Dedifferentiated amniotic fluid mesenchymal stem cell (primary cell): ENCODE results near the gene PNCK.
"Not testable (repeated sequence)": the region's sequence is repeated elsewhere in the genome, so short reads cannot be mapped to it uniquely, and the experiment has no call there.

Experiments
- DNase-seq: peaks from one replicate; pipeline ENCODE4 v3.0.0-alpha.2; 2016; ENCODE audit errors: extremely low spot score

Gene PNCK

DNA sequence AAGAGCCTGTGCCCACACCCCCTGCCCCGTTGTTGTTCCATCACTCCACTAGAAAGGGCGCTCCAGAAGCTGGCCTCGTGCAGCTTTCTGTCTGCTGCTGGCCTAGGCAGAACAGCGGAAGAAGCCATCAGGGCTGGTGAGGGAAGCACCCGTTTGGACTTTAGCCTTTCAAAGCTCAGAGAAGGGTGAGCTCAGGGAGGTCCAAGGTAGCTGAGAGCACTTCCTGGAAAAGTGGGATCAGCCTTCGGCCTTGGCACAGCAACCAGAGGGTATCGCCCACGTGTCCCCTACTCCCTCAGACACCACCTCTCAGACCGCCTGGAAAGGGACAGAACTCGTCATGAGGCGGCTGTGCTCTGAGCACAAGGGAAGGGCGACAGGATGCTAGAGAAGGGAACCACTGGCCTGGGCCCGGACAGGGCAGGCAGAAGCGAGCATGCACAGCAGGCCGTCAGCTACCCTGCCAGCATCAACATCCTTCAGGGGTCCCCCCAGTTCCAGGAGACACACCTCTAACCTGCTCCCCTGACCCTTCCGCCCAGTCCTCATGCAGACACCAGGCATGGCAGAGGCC lies 25.7 kb upstream of the PNCK start:
- not testable (repeated sequence) for DNase-seq

DNA sequence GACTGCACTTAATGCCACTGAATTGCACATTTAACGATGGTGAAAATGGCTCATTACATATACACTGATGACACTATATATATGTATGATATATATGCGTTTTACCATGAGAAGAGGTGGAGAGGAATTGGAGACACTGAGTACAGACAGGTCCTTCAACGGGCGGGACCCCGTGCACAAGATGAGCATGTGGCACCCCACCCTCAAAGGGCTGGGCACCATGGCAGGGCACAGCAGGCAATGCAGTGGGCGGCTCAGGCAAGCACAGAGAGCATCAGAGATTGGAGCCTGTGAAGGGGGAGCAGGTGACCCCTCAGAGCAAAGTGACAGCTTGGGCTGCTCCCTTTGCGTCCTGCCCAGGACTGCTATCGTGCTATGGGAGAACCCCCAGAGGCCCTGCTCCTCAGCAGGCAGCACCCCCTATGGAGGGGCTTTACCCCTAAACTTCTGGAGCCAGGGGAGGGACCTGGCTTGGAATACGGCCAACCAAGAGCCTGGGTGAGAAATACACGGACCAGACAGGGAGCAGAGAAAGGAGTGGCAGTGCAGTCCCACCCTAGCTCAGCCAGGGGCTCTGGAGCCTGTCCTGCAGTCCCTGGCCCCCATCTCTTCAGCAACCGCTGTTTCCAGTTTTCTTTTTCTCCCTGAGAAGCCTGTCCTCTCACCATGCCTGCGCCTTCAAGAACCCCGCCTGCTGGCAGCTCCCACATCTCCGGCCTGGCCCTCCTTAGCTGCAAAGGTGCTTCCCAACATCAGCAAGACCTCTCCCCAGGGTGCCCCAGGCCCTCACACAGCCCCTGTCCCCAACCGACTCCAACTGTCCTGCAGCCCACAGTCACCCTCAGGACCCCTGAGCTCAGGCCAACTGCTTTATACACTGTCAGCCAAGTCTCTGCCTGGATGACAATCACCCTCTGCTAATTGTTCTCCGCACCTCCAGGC lies 24.6 kb upstream of the PNCK start:
- DNase-seq: no peak

DNA sequence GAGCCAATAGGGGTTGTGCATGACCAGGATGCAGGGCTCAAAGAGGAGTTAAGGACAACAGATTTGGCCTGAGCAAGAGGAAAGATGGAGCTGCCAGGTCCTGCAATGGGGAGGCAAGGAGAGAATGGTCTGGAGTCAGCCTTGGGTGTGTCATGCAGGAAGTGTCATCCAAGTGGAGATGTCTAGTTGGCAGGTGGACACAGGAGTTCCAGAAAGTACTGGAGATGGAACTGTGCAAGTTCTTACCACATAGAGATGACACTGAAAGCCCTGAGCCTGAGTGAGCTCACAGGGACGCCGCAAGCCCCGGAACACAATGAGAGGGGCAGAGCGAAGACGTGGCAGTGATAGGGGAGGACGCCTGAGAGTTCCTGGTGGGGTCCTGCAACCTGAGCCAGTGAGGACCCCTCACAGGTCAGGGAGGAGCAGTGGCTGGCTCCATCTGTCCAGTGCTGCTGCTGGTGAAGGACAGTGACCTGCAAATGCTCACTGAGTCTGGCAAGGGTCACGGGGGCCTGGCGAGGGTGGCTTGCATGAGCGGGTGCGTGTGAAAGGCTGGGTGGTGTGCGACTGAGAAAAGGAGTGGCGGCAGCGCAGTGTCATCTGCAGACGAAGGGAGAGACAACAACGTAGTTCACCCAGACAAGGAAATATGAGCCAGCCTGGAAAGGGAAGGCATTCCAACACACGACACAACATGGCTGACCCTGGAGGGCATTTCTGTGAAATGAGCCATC lies 23.5 kb upstream of the PNCK start:
- not testable (repeated sequence) for DNase-seq

DNA sequence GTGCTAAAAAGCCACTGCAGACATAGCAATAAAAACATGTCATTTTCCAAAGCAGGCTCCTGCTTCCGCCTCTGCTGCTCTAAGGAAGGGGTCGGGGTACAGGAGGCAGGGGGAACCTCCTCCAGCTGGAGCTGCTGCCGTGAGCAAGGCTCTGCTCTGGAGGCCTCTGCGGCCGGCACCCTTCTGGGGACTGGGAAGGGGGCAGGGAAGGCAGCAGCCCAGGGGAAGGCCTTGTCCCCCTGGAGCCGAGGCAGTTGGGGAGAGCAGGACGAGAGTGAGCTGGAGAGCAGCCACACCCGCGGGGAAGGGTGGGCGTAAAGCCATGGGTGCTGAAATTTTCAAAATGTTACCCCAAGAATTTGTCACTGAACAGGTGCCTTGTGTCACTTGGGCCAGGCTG lies 22.9 kb upstream of the PNCK start:
- DNase-seq: not testable (repeated sequence)

DNA sequence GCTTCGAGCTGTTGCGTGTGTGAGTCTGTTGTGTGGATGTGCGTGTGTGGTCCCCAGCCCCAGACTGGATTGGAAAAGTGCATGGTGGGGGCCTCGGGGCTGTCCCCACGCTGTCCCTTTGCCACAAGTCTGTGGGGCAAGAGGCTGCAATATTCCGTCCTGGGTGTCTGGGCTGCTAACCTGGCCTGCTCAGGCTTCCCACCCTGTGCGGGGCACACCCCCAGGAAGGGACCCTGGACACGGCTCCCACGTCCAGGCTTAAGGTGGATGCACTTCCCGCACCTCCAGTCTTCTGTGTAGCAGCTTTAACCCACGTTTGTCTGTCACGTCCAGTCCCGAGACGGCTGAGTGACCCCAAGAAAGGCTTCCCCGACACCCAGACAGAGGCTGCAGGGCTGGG lies 22.5 kb upstream of the PNCK start:
- no peak for DNase-seq

DNA sequence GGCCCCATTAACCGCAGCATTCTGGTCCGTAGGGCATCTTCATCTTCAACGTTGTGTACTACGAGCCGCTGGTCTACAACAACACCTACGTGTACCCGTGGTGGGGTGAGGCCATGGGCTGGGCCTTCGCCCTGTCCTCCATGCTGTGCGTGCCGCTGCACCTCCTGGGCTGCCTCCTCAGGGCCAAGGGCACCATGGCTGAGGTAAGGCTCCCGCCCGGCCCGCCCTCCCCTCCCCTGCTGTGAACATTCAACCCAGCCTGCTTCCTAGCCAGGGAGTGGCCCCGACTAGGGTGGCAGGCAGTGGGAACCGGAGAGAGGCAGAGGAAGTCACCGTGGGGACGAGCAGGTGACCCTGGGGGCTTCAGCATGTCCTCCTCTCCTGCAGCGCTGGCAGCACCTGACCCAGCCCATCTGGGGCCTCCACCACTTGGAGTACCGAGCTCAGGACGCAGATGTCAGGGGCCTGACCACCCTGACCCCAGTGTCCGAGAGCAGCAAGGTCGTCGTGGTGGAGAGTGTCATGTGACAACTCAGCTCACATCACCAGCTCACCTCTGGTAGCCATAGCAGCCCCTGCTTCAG lies 21.2 kb upstream of the PNCK start:
- DNase-seq: no peak

DNA sequence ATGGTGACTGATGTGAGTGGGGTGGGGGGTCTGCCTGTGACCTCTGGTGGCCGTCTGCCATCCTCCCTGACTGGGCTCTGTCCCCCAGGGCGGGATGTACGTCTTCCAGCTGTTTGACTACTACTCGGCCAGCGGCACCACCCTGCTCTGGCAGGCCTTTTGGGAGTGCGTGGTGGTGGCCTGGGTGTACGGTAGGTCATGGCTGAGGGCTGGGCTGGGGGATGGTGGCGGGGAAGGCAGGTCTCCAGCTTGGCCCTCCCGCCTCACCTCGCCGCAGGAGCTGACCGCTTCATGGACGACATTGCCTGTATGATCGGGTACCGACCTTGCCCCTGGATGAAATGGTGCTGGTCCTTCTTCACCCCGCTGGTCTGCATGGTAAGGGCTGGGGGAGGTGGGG lies 20.6 kb upstream of the PNCK start:
- not testable (repeated sequence) for DNase-seq

DNA sequence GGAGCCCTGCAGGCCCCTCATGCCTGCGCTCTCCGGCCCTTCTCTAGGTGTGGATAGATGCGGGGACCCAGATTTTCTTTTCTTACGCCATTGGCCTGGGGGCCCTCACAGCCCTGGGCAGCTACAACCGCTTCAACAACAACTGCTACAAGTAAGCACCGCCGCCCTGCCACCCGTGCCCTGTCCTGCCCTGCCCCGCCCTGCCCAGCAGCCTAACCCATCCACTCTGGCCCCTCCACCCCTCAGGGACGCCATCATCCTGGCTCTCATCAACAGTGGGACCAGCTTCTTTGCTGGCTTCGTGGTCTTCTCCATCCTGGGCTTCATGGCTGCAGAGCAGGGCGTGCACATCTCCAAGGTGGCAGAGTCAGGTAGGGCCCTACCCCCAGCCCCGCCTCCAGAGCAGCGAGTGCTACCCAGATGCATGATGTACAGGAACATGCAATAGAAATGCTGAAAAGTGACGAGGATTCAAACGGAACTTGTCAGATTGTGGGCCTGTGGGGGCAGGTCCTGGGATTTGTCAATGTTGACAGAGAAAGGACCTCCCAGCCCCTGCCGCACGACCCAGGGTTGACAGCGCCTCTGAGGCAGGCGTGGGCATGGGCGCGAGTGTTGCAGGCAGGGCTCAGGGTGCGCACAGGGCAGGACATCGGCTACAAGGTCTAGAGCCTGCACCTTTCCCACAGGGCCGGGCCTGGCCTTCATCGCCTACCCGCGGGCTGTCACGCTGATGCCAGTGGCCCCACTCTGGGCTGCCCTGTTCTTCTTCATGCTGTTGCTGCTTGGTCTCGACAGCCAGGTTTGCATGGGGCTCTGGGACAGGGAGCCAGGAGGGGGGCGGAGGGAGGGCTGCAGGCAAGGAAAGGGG lies 19.8 kb upstream of the PNCK start:
- DNase-seq: no peak

DNA sequence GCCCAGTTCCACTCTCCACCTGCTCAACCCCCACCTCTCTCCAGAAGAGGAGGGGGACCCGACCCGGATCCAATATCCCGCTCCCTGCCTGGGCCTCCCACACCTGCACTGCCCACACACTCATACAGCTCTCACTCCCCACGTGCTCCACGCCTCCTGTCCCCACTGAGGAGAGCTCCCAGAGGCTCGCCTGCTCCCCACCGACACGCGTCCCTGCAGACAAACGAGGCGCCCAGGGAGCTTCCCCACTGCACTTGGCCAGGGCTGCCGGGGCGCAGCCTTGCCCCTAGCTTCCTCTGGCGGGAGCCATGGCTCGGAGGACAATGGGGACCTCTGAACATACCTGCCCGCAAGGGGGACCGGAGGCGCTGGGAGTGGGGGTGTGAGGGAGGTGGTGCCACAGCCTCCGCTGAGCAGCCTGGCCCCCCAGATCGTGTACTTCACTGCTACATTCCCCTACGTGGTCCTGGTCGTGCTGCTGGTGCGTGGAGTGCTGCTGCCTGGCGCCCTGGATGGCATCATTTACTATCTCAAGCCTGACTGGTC lies 19.1 kb upstream of the PNCK start:
- no peak for DNase-seq

DNA sequence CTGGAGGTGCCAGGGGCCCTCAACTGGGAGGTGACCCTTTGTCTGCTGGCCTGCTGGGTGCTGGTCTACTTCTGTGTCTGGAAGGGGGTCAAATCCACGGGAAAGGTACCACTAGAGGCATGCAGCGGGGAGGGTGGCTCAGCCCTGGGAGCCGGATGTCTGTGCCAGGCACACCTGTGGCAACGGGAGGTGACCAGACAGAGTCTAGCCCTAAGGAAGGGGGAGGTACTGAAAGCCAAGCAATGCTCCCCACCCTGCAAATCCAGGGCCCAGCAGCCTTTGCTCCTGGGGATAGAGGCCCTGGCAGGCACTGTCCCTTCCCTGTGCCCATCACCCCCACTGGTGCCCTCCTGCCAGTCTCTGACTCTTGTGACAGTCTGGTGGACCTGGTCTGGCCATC lies 18.4 kb upstream of the PNCK start:
- DNase-seq: no peak

DNA sequence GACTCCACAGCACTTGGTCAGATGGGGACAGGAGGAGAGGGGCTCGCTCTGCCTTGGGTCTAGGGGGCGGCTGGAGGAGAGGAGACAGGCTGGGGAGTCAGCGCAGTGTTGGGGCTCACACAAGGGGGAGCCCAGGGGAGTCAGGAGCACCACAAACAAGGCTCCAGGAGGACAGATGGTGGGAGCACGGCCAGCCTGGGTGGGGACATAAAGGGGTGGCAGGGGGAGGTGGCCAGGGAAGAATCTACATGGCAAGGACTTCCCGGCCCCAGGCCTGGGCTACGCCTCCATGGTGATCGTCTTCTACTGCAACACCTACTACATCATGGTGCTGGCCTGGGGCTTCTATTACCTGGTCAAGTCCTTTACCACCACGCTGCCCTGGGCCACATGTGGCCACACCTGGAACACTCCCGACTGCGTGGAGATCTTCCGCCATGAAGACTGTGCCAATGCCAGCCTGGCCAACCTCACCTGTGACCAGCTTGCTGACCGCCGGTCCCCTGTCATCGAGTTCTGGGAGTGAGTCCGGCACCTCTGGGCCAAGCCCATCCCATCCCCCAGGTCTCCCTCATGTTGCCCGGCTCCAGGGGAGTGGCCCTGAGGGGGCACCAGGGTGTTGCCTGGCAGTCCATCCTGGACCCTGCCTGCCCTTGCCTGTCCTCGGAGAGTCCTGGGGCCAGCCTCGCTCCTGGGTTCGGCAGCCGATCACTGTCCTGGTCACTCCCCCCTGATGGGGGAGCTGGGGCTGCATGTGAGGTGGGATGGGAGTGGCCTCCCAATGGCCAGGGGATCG lies 17.6 kb upstream of the PNCK start:
- not testable (repeated sequence) for DNase-seq

DNA sequence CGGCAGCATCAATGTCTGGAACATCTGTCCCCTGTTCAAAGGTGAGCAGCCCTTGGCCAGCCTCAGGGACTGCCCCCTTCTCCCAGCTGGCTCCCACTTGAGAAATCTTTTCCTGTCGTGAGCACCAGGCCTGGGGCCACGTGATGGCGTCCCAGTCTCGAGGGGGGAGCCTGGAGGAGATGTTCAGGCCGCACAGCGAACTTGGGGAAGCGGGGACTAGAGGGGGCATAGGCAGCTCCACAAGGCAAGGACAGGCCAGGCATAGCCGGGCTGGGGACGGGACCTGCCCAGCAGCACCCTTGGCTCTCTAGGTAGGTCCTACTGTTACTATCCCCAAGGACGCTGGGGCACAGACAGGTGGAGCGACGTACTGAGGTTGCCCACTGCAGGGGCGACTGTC lies 16.9 kb upstream of the PNCK start:
- no peak for DNase-seq

DNA sequence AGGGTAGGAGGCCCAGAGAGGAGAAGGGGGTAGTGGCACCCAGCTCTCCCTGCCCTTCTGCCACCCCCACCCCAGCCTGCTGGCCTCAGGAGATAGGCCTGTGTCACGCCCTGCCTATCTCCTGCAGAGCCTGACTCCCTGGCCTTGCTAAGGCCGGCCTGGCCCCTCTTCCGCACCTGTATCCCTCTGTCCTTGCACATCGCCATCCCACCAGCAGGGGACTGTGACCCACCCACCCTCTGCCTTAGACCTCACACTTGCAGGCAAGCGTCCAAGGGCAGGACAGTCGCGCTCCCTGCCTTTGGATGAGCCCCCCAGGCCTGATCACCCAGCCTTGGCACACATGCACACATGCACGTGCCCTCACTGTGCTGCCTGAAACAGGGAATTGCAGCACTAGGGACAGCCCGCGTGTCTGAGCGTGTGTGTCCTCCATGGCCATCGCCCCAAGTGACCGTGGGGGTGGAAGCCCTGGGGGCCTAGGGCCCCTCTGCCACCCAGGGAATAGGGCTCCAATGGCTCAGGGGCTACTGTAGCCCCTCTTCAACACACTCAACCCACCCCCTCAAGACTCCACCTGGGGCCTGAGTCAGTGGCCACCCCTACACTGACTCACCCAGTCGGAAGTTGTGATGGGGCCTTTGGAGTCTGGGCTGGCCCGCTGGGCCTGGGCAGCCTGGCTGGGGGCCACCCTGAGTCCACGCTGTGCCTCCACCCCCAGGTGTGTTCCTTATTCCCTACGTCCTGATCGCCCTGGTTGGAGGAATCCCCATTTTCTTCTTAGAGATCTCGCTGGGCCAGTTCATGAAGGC lies 16.2 kb upstream of the PNCK start:
- no peak for DNase-seq

DNA sequence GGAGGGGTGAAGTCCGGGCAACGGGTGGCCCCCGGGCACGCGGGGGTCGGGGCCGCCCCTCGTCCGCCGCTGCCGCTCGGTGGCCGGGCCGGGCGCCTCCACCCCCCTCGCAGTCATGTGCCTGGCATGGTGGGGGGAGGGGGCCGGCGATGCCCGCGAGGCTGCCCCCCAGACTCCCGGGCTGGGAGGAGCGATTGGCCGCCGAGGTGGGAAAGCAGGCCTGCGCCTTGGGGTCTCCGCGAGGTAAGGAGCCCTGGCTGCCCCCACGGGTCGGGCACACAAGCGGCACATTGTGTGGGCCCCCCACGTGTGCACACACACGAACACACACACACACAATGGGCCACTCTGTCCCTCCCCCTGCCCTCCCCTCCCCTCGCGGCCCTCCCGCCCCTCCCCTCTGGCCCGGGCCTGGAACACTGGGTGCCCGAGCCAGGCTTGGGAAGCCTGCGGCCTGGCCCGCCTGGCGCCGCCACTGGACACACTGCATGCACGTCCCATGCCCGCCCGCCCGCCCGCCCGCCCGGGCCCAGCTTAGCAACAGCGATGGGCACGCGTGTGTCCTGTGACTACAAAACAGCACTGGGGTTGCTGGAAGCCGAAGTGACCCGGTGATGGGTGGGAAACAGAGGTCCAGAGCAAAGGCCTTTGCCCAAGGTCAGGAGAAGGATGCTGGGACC lies 15.4 kb upstream of the PNCK start:
- no peak for DNase-seq

DNA sequence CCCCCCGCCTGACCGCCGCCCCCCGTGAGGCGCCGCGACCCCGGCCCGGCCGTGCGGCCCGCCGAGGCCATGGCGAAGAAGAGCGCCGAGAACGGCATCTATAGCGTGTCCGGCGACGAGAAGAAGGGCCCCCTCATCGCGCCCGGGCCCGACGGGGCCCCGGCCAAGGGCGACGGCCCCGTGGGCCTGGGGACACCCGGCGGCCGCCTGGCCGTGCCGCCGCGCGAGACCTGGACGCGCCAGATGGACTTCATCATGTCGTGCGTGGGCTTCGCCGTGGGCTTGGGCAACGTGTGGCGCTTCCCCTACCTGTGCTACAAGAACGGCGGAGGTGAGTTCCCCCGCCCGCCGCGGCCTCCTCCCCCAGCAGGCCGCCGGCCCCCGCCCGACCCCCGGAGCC lies 14.9 kb upstream of the PNCK start:
- no peak for DNase-seq

DNA sequence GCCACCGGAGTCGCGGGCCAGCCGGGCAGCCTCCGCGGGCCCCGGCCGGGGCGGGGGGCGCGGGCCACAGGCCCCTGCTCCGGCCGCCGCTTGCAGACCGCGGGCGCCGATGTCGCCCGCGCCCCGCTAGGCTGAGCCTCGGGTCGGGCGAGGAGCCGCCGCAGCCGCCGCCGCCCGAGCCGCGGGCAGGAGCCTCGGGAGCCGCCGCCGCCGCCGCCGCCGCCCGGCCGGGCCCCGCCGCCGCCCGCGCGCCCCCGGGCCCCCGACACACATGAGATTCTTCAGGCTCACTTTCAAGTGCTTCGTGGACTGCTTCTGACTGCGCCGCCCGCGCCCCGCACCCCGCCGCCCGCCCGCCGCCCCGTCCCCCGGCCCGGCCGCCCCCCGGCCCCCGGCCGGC lies 14.5 kb upstream of the PNCK start:
- no peak for DNase-seq

DNA sequence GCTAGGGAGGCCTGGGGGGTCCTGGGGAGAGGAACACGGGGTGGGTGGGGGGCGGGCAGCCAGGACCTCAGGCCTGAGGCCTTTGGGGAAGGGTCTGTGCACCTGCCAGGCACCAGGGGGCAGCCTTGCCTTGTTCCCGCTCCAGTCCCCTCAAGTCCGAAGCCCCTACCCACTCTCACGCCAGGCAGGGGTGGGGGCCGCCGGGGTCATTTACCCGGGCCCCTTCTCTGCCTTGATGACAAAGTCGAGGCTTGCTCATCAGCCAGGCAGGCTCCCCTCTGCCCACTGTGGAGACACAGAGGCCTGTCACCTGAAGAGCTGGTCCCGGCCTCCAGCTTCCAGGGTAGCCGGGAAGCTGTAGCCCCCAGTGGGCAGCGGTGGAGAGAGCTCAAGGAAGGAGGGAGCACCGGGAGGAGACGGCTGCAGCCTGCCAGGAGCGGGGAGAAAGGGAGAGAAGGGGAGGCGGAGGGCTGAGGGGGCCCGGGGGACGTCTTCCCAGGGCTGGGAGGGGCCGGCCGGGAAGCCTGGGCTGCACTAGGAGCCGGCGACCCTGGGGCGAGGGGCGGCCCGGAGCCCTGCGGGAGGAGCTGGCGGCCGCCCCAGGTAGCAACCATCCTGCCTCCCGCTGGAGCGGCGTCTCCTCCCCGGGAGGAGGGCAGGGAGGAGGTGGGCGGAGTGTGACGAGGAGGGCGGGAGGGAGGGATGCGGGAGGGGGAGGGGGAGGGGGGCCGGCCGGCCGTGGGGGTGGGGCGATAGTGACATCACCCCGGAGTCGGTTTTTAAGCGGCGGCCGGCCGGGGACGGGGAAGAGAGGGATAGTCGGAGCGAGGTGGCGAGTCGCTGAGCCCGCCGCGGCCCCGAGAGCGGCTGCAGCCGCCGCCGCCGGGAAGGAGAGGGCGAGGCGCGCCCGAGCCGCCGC lies 13.8 kb upstream of the PNCK start, which contains the start of gene SLC6A8:
Gene SLC6A8, plus strand, starts transcription at position 806 of the 919 bp plus-strand sequence. CDS start 649 bp downstream, outside the sequence.
- DNase-seq: no peak

DNA sequence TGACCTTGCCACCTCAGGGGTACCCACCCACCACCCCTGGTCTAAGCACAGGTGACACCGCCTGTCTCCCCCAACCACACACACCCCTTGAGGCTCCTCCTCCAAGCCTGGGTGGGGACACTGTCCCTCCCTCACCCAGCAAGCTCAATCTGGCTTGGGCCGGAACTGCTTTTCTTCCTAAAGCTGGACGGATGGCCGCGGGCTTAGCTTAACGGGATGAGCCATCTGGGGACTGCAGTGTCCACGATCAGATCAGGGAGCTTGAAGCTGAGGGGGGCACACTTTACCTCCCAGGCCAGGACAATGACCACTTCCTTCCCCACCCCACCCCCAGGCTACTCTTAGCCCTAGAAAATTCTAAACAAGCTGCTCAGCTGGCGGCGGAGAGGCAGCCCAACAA lies 13.1 kb upstream of the PNCK start:
- no peak for DNase-seq
